Karpas-422 (cell line): Measurements from ENCODE around the gene WDPCP. TPM values are rescaled to one million over a fixed set of nuclear protein-coding genes. Genes with fewer than 3 reads are reported as not detected.

Experiments used
- DNase-seq: peaks from one replicate; pipeline ENCODE4 v3.0.0-alpha.2; 2015
- H2AFZ ChIP-seq: fragments of 200-600 bp; sonication (generic); 2 replicates; pipeline ENCODE4 v1.6.1; 2014; ENCODE audit warnings: antibody characterized with exemption, low read length, mixed read lengths
- H3K27ac ChIP-seq: fragments of 200-600 bp; sonication (generic); 2 replicates; pipeline ENCODE4 v1.5.1; 2014; ENCODE audit warnings: mild to moderate bottlenecking, low read length, moderate library complexity
- H3K27me3 ChIP-seq: fragments of 200-600 bp; sonication (generic); 2 replicates; pipeline ENCODE4 v1.6.1; 2014; ENCODE audit warnings: low read length, mixed read lengths
- H3K36me3 ChIP-seq: fragments of 200-600 bp; sonication (generic); 2 replicates; pipeline ENCODE4 v1.6.1; 2014; ENCODE audit warnings: low read length, mixed read lengths; ENCODE audit not compliant: insufficient read depth
- H3K4me1 ChIP-seq: fragments of 200-600 bp; sonication (generic); 2 replicates; pipeline ENCODE4 v1.6.1; 2014; ENCODE audit warnings: mild to moderate bottlenecking, low read length, mixed read lengths
- H3K4me2 ChIP-seq: fragments of 200-600 bp; sonication (generic); 2 replicates; pipeline ENCODE4 v1.6.1; 2014; ENCODE audit warnings: low read length, low read depth, mild to moderate bottlenecking; ENCODE audit not compliant: poor library complexity, severe bottlenecking
- H3K4me3 ChIP-seq: fragments of 200-600 bp; sonication (generic); 2 replicates; pipeline ENCODE4 v1.5.1; 2014; ENCODE audit warnings: mild to moderate bottlenecking, antibody characterized with exemption, low read length, mixed read lengths
- H3K79me2 ChIP-seq: fragments of 200-600 bp; sonication (generic); 2 replicates; pipeline ENCODE4 v1.6.1; 2014; ENCODE audit warnings: mild to moderate bottlenecking, low read length, mixed read lengths
- H3K9ac ChIP-seq: fragments of 200-600 bp; sonication (generic); 2 replicates; pipeline ENCODE4 v1.6.0; 2014; ENCODE audit warnings: low read length
- H3K9me2 ChIP-seq: fragments of 200-600 bp; sonication (generic), shearing (Covaris generic); replicated peaks from 2 replicates; pipeline ENCODE4 v1.6.0; 2014; ENCODE audit warnings: mild to moderate bottlenecking, low read length, moderate library complexity; ENCODE audit not compliant: insufficient read depth
- H3K9me3 ChIP-seq: fragments of 300-700, 200-600 bp; sonication (generic); 2 replicates; pipeline ENCODE4 v1.6.1; 2014; ENCODE audit warnings: low read length, mixed read lengths
- H4K20me1 ChIP-seq: fragments of 200-600 bp; sonication (generic); 2 replicates; pipeline ENCODE4 v1.6.1; 2014; ENCODE audit warnings: mild to moderate bottlenecking, antibody characterized with exemption, low read length, low read depth; ENCODE audit not compliant: insufficient read depth
- total RNA-seq: library from RNA; depleted of rRNA; stranded (reverse); fragments of >200 nt; shearing (Covaris generic); gene quantifications from 2 replicates; pipeline ENCODE4 v1.2.3, GENCODE V29; 2014; ENCODE audit warnings: low replicate concordance

WDPCP gene
- total RNA-seq, 1 experiment from 2014 or later = 20.8 TPM

GRCh38 chr2:63545023-63545422, 43.3 kb downstream of the WDPCP start:
- Histone ChIP-seq H3K27ac (no peak overlapping the region), H3K79me2 (no peaks in the 10 kb centered on the region), H2AFZ (no peak overlapping the region), H4K20me1 (peaks cover 12% of the 10 kb centered on the region; the same call in 1 of the 2 replicates), H3K9me2 (no peaks in the 10 kb centered on the region), H3K4me1 (no peaks in the 10 kb centered on the region), H3K36me3 (no peaks in the 10 kb centered on the region), H3K9me3 (no peaks in the 10 kb centered on the region), H3K9ac (no peak overlapping the region), H3K4me2 (no peak overlapping the region), H3K27me3 (no peaks in the 10 kb centered on the region), H3K4me3 (no peak overlapping the region)
- DNase-seq = no peak

GRCh38 chr2:63544017-63544627, 44.2 kb downstream of the WDPCP start:
- Histone ChIP-seq H3K4me3 (no peak overlapping the region), H2AFZ (no peak overlapping the region), H3K79me2 (no peaks in the 10 kb centered on the region), H3K9ac (no peak overlapping the region), H3K27ac (no peak overlapping the region), H4K20me1 (peaks cover 12% of the 10 kb centered on the region; the same call in 1 of the 2 replicates), H3K9me3 (no peaks in the 10 kb centered on the region), H3K4me1 (no peaks in the 10 kb centered on the region), H3K4me2 (no peak overlapping the region), H3K27me3 (no peaks in the 10 kb centered on the region), H3K9me2 (no peaks in the 10 kb centered on the region), H3K36me3 (no peaks in the 10 kb centered on the region)
- peak; percentile 66 for DNase-seq

- no peak overlapping the region for H2AFZ ChIP-seq
- H3K27me3 ChIP-seq = no peaks in the 10 kb centered on the region
- H4K20me1 ChIP-seq = 0 out of 2 replicates have a peak, but pooled peaks cover 7% of the 10 kb centered on the region
- DNase-seq = no peak
- no peaks in the 10 kb centered on the region for H3K79me2 ChIP-seq
- H3K4me1 ChIP-seq = no peaks in the 10 kb centered on the region
- no peaks in the 10 kb centered on the region for H3K9me3 ChIP-seq
- no peak overlapping the region for H3K9ac ChIP-seq
- no peak overlapping the region for H3K4me3 ChIP-seq
- H3K36me3 ChIP-seq = no peaks in the 10 kb centered on the region
- H3K4me2 ChIP-seq = no peak overlapping the region
- no peak overlapping the region for H3K27ac ChIP-seq
- H3K9me2 ChIP-seq = no peaks in the 10 kb centered on the region
Measured at GRCh38 chr2:63539416-63540162, 48.7 kb downstream of the WDPCP start.

GRCh38 chr2:63538390-63538789, 49.9 kb downstream of the WDPCP start:
- H3K9me3 ChIP-seq = no peaks in the 10 kb centered on the region

GRCh38 chr2:63537306-63537705, 51.0 kb downstream of the WDPCP start:
- Histone ChIP-seq H3K4me3 (no peak overlapping the region), H3K79me2 (no peaks in the 10 kb centered on the region), H3K4me2 (no peak overlapping the region), H3K4me1 (no peaks in the 10 kb centered on the region), H3K27me3 (no peaks in the 10 kb centered on the region), H3K36me3 (no peaks in the 10 kb centered on the region), H3K27ac (no peak overlapping the region), H2AFZ (no peak overlapping the region), H3K9me3 (no peaks in the 10 kb centered on the region), H3K9ac (no peak overlapping the region), H4K20me1 (0 out of 2 replicates have a peak, but pooled peaks cover 4% of the 10 kb centered on the region), H3K9me2 (no peaks in the 10 kb centered on the region)
- no peak for DNase-seq

More at GRCh38 chr2:63538390-63538789, 49.9 kb downstream of the WDPCP start:
- Histone ChIP-seq H3K36me3 (no peaks in the 10 kb centered on the region), H3K9me2 (no peaks in the 10 kb centered on the region), H2AFZ (no peak overlapping the region), H4K20me1 (0 out of 2 replicates have a peak, but pooled peaks cover 4% of the 10 kb centered on the region), H3K27ac (no peak overlapping the region), H3K9ac (no peak overlapping the region), H3K79me2 (no peaks in the 10 kb centered on the region), H3K4me2 (no peak overlapping the region), H3K27me3 (no peaks in the 10 kb centered on the region), H3K4me1 (no peaks in the 10 kb centered on the region), H3K4me3 (no peak overlapping the region)
- DNase-seq = no peak

- H3K27me3 ChIP-seq = no peaks in the 10 kb centered on the region; the same call in 1 of the 2 replicates
- H3K9ac ChIP-seq = no peak overlapping the region
- H3K36me3 ChIP-seq = no peaks in the 10 kb centered on the region
- no peak for DNase-seq
- H3K4me3 ChIP-seq = no peak overlapping the region
- H3K9me3 ChIP-seq = no peaks in the 10 kb centered on the region; the same call in 1 of the 2 replicates
- no peaks in the 10 kb centered on the region for H3K4me1 ChIP-seq
- H3K27ac ChIP-seq = no peak overlapping the region
- no peaks in the 10 kb centered on the region for H3K9me2 ChIP-seq
- no peak overlapping the region for H3K4me2 ChIP-seq
- no peaks in the 10 kb centered on the region for H3K79me2 ChIP-seq
- H4K20me1 ChIP-seq = no peaks in the 10 kb centered on the region
- H2AFZ ChIP-seq = no peak overlapping the region
Measured at GRCh38 chr2:63530704-63531279, 57.5 kb downstream of the WDPCP start.

- no peak overlapping the region for H3K4me3 ChIP-seq
- H3K36me3 ChIP-seq = no peaks in the 10 kb centered on the region
- H3K27ac ChIP-seq = no peak overlapping the region
- H3K4me2 ChIP-seq = no peak overlapping the region
- H3K9me3 ChIP-seq = peaks cover 3% of the 10 kb centered on the region; the same call in 1 of the 2 replicates
- no peak overlapping the region for H3K9ac ChIP-seq
- H2AFZ ChIP-seq = no peak overlapping the region
- no peak for DNase-seq
- no peaks in the 10 kb centered on the region; the same call in 1 of the 2 replicates for H3K27me3 ChIP-seq
- no peaks in the 10 kb centered on the region for H3K9me2 ChIP-seq
- H4K20me1 ChIP-seq = no peaks in the 10 kb centered on the region; the same call in 1 of the 2 replicates
- H3K4me1 ChIP-seq = no peaks in the 10 kb centered on the region
- no peaks in the 10 kb centered on the region for H3K79me2 ChIP-seq
Measured at GRCh38 chr2:63525905-63526304, 62.4 kb downstream of the WDPCP start.

GRCh38 chr2:63522950-63523349, 65.3 kb downstream of the WDPCP start:
- Histone ChIP-seq H4K20me1 (no peaks in the 10 kb centered on the region; the same call in 1 of the 2 replicates), H3K9me2 (no peaks in the 10 kb centered on the region), H3K4me3 (no peak overlapping the region), H3K4me2 (no peak overlapping the region), H3K27me3 (no peaks in the 10 kb centered on the region; the same call in 1 of the 2 replicates), H3K9me3 (0 out of 2 replicates have a peak, but pooled peaks cover 5% of the 10 kb centered on the region), H3K9ac (no peak overlapping the region), H3K4me1 (no peaks in the 10 kb centered on the region), H3K27ac (no peak overlapping the region), H3K79me2 (no peaks in the 10 kb centered on the region), H3K36me3 (no peaks in the 10 kb centered on the region), H2AFZ (no peak overlapping the region)
- DNase-seq = no peak
